ENCODE results near the gene CACNA2D1.
"Not testable (repeated sequence)": the region's sequence is repeated elsewhere in the genome, so short reads cannot be mapped to it uniquely, and the experiment has no call there.

Gene CACNA2D1

DNA sequence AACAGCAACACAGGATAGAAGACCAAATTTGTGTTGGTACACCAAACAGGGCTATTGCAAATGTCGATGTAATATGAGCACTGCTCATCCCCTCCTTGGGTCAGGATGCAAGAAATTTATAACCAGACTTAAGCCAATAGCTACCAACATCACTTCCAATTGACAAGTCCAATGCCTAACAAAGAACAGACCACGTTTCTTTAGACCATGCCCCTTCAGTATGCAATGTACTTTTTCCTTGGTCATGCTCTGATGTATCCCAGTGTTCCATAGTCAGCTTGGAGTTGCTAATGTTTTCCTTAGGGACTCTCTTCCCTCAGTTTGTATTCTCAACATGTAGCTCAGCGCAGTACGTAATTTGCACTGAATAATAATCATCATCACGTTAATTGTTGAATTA, 7.8 kb downstream of the CACNA2D1 start:
- TF ChIP-seq, protein P1, sequence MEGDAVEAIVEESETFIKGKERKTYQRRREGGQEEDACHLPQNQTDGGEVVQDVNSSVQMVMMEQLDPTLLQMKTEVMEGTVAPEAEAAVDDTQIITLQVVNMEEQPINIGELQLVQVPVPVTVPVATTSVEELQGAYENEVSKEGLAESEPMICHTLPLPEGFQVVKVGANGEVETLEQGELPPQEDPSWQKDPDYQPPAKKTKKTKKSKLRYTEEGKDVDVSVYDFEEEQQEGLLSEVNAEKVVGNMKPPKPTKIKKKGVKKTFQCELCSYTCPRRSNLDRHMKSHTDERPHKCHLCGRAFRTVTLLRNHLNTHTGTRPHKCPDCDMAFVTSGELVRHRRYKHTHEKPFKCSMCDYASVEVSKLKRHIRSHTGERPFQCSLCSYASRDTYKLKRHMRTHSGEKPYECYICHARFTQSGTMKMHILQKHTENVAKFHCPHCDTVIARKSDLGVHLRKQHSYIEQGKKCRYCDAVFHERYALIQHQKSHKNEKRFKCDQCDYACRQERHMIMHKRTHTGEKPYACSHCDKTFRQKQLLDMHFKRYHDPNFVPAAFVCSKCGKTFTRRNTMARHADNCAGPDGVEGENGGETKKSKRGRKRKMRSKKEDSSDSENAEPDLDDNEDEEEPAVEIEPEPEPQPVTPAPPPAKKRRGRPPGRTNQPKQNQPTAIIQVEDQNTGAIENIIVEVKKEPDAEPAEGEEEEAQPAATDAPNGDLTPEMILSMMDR (conservative IDR thresholded peaks at IDR 0.05; ENCODE audit: low read depth): no peak
- ChIA-PET POLR2A (ENCODE audit: low non-redundant PET) (no interaction called here), CTCF (no interaction called here)
- H3K27ac ChIP-seq: no peak overlapping the region
- DNase-seq (ENCODE audit: low spot score): no peak

- POLR2A ChIA-PET (ENCODE audit: low non-redundant PET): no interaction called here
- TF ChIP-seq, protein P1 (conservative IDR thresholded peaks at IDR 0.05; ENCODE audit: low read depth): no peak
These were observed 9.1 kb downstream of the CACNA2D1 start for GRCh38 chr7:82434275-82435022.

GRCh38 chr7:82433507-82433906, 10.1 kb downstream of the CACNA2D1 start:
- DNase-seq (ENCODE audit: low spot score): no peak
- POLR2A ChIA-PET (ENCODE audit: low non-redundant PET): no interaction called here
- CTCF ChIA-PET: interaction anchor here (0.6 kb wide), 1 partner anchor 44 kb away, joined by 3 read pairs; no protein-coding TSS in a partner anchor

More at GRCh38 chr7:82434275-82435022, 9.1 kb downstream of the CACNA2D1 start:
- CTCF ChIA-PET: interaction anchor here (0.6 kb wide), 1 partner anchor 45 kb away, joined by 3 read pairs; no protein-coding TSS in a partner anchor
- DNase-seq (ENCODE audit: low spot score): no peak
- H3K27ac ChIP-seq: no peak overlapping the region

GRCh38 chr7:82432743-82433142, 10.8 kb downstream of the CACNA2D1 start:
- DNase-seq (ENCODE audit: low spot score); H3K27ac ChIP-seq; POLR2A ChIA-PET (ENCODE audit: low non-redundant PET); CTCF ChIA-PET: not testable (repeated sequence)

More at GRCh38 chr7:82433507-82433906, 10.1 kb downstream of the CACNA2D1 start:
- no peak overlapping the region for H3K27ac ChIP-seq
- TF ChIP-seq, protein P1 (conservative IDR thresholded peaks at IDR 0.05; ENCODE audit: low read depth): no peak

DNA sequence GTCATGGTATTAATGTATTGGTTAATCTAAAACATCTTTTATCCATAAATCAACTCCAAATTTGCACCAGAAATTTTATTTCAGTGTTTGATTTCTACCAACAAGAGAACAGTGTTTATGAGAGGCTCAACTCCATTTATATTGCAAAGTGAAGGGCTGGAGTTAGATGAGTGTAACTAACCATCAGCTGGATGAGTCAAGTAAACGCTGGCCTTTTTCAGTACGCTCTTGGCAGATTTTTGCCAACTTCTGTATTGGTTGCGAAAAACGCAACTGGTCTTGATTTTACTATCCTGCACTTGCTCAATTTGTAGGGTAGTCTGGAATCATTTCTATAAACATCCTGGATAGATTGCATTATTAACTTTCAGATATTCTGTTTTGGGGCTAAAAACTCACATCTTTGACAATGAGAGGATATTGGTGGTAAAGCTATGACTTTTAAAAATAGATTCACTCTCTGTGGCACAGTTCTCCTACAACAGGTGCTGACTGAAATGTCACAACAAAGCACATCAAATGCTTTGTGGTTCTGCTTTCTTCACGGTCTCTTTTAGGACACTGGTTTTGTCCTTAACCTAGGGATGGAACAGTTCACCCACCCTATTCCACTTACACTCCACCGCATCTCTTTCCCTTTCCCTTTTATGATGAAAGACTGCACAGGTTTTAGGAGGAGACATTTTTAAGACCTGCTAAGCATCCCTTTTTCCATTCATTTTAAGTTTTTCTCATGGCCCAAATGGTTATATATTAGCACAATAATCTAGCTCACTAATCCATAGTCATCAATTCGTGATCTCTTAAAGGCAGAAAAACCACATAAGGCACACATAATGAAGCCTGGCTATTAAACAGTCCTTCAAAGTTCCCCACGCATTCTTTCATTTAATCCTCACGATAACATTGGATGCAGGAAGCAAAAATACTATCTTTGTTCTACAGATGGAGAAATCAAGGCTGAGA, 12.8 kb downstream of the CACNA2D1 start:
- POLR2A ChIA-PET (ENCODE audit: low non-redundant PET): no interaction called here
- TF ChIP-seq, protein P1 (conservative IDR thresholded peaks at IDR 0.05; ENCODE audit: low read depth): no peak
- CTCF ChIA-PET: no interaction called here
- H3K27ac ChIP-seq: no peak overlapping the region
- DNase-seq (ENCODE audit: low spot score): no peak

DNA sequence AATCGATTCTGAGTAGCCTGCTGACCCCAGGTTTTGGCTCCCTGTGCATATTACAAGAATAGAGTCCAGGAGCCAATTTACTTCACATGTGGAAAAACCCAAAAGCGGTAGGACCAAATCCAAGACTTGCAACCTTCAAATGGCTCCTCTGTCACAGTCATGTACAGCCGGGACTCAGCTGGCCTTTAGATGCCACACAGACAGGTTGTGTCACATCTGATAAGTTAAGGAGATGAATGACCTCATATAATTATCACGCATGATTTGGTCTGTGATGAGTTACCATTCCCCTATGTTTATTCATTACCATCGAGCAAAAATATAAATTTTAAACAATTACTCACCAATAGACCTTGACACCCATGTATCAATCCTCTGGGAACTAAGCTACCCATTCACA, 14.2 kb downstream of the CACNA2D1 start:
- TF ChIP-seq, protein P1 (conservative IDR thresholded peaks at IDR 0.05; ENCODE audit: low read depth): no peak
- ChIA-PET CTCF (no interaction called here), POLR2A (ENCODE audit: low non-redundant PET) (no interaction called here)
- H3K27ac ChIP-seq: no peak overlapping the region
- no peak for DNase-seq (ENCODE audit: low spot score)
